Mucosa of rectum (tissue), 2 donors: ENCODE results near the gene TRIM58.

Experiments
- H3K27ac ChIP-seq, 2 donors: one replicate each; pipeline ENCODE4 v1.7.0; 2013; ENCODE audit warnings: inconsistent platforms in 2 of 2, low read depth in 2 of 2, low read length in 2 of 2
- H3K27me3 ChIP-seq, 2 donors: one replicate each; pipeline ENCODE4 v1.7.0; 2013; ENCODE audit warnings: low read length in 2 of 2; ENCODE audit not compliant: control insufficient read depth in 2 of 2, insufficient read depth in 2 of 2
- H3K36me3 ChIP-seq, 2 donors: one replicate each; pipeline ENCODE4 v1.7.0; 2013; ENCODE audit warnings: low read length in 2 of 2; ENCODE audit not compliant: control insufficient read depth in 2 of 2, insufficient read depth in 2 of 2
- H3K4me1 ChIP-seq, 2 donors: one replicate each; pipeline ENCODE4 v1.7.0; 2013; ENCODE audit warnings: low read length in 2 of 2, mild to moderate bottlenecking in 1 of 2; ENCODE audit not compliant: control insufficient read depth in 2 of 2, insufficient read depth in 2 of 2
- H3K4me3 ChIP-seq, 2 donors: one replicate each; pipeline ENCODE4 v1.7.0; 2013; ENCODE audit warnings: low read length in 2 of 2
- H3K9ac ChIP-seq, 2 donors: one replicate each; pipeline ENCODE4 v1.7.0; 2013; ENCODE audit warnings: low read length in 2 of 2, low read depth in 1 of 2, mild to moderate bottlenecking in 1 of 2
- H3K9me3 ChIP-seq, 2 donors: one replicate each; pipeline ENCODE4 v1.7.0; 2013; ENCODE audit warnings: low read length in 2 of 2; ENCODE audit not compliant: control insufficient read depth in 2 of 2
- donor health status: healthy.
- donor health status: Normal muscosa, but diverticular disease.

Gene TRIM58, protein sequence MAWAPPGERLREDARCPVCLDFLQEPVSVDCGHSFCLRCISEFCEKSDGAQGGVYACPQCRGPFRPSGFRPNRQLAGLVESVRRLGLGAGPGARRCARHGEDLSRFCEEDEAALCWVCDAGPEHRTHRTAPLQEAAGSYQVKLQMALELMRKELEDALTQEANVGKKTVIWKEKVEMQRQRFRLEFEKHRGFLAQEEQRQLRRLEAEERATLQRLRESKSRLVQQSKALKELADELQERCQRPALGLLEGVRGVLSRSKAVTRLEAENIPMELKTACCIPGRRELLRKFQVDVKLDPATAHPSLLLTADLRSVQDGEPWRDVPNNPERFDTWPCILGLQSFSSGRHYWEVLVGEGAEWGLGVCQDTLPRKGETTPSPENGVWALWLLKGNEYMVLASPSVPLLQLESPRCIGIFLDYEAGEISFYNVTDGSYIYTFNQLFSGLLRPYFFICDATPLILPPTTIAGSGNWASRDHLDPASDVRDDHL

DNA sequence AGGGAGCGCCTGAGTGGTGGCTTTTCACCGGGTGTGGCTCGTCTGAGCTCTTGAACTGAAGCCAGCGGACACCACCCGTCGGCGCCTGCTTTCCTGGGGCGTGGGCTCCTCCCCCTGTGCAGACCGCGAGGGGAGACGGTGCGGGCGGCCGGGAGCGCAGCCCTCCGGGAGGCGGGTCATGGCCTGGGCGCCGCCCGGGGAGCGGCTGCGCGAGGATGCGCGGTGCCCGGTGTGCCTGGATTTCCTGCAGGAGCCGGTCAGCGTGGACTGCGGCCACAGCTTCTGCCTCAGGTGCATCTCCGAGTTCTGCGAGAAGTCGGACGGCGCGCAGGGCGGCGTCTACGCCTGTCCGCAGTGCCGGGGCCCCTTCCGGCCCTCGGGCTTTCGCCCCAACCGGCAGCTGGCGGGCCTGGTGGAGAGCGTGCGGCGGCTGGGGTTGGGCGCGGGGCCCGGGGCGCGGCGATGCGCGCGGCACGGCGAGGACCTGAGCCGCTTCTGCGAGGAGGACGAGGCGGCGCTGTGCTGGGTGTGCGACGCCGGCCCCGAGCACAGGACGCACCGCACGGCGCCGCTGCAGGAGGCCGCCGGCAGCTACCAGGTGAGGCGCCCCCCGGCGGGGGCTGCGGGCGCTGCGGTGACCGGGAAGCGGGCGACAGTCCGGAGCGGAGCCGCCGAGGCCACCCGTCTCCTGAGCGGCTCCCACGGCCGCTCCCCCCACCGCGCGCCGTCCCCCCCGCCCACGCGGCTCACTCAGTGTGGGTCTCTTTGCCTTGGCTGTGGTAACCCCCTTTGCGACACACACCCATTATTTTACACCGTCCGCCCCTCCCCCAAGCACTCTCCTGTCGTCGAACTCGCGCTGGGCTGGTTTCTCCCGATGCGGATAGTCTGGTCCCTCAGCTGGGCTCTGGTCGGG, at the start of gene TRIM58:
TSS of gene TRIM58 (plus strand) at position 119 of the 916 bp plus-strand sequence. CDS start at position 179, 60 bp downstream.
- Histone ChIP-seq H3K9me3 (no peaks in the 10 kb centered on the region), H3K27me3 (no peaks in the 10 kb centered on the region), H3K27ac (peak within 1 kb of the TSS in 1 of 2 donors; percentile 22), H3K4me3 (peak within 1 kb of the TSS; percentile 46 to 62), H3K4me1 (no peaks in the 10 kb centered on the region), H3K36me3 (no peaks in the 10 kb centered on the region), H3K9ac (peak within 1 kb of the TSS in 1 of 2 donors; percentile 43)

DNA sequence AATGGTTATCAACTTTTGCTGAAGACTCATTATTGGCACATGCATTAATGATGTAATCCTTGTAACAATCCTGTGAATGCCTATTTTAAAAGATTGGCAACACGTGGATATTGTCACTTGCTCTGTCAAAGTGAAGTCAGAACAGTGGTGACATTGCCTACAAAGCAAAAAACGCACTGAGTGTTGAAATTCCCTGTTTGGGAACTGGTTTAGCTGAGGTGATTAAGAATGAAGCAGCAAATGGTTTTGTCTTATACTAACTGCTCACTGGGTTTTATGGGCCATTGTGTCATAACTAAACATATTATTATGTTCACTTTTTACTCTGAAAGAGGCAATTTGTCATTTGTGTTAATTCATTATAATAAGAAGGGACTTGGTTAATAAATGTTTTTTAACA, 44.4 kb upstream of the TRIM58 start:
- H3K27me3 ChIP-seq, result no peaks in the 10 kb centered on the region
- no peak overlapping the region for H3K9ac ChIP-seq
- H3K4me1 ChIP-seq, result no peaks in the 10 kb centered on the region
- no peak overlapping the region for H3K4me3 ChIP-seq
- H3K36me3 ChIP-seq, result no peaks in the 10 kb centered on the region
- H3K9me3 ChIP-seq, result no peaks in the 10 kb centered on the region
- H3K27ac ChIP-seq, result no peak overlapping the region

DNA sequence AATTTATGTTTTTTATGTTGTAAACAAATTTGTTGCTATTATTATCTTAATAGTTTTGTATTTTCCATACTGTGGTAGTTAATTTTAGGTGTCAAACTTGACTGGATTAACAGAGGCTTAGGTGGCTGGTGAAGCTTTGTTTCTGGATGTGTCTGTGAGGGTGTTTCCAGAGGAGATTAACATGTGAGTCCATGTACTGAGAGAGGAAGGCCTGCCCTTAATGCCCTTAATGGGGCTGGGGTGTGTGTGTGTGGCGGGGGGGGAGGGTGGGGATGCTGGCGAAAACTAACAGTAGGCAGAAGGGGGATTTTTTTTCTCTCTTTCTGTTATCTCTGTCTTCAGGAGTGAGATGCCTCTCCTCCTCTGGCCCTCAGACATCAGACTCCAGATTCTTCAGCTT, 34.9 kb upstream of the TRIM58 start:
- Histone ChIP-seq H3K4me3 (no peak overlapping the region), H3K27me3 (no peaks in the 10 kb centered on the region), H3K9me3 (no peaks in the 10 kb centered on the region), H3K27ac (no peak overlapping the region), H3K36me3 (no peaks in the 10 kb centered on the region), H3K9ac (no peak overlapping the region), H3K4me1 (no peaks in the 10 kb centered on the region)

DNA sequence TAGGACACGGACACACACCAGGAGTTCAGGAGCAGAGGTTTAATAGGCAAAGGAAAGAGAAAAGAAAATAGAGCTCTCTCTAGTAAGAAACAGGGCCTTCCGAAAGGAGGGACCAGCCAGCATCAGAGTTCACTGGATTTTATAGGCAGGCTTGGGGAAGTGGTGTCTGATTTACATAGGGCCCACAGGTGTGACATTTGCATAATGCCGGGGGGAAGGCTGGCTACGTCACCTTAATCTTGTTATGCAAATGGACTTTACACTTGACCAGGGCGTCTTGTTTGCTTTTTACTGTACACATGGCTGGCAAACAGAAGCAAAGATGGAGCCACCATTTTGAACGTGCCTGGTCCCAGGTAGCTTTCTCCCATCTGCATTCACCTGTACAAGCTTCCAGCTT, 33.0 kb upstream of the TRIM58 start, which contains the start of gene OR14A16:
TSS of gene OR14A16 (minus strand) at position 97 of the 400 bp plus-strand sequence. CDS start 8,390 bp downstream, outside the sequence.
- Histone ChIP-seq H3K9ac (no peak within 1 kb of the TSS), H3K27me3 (no peaks in the 10 kb centered on the region), H3K36me3 (no peaks in the 10 kb centered on the region), H3K27ac (no peak within 1 kb of the TSS), H3K4me1 (no peaks in the 10 kb centered on the region), H3K4me3 (no peak within 1 kb of the TSS), H3K9me3 (no peaks in the 10 kb centered on the region)

DNA sequence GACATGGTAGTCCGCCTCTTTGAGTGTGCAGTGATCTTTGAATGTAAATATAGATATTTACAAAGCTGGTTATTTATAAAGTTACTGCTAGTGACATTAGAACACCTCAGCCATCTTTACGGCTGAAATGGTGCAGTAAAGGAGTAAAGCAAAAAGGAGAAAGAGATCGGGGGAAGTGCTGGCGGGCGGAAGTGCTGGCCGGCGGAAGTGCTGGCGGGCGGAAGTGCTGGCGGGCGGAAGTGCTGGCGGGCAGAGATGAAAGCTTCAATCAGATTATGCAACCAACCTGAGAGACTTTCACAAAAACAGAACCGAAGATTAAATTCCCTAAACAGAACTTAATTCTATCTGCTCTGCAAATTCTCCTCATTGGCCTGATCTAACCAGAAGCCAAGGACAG, 31.6 kb upstream of the TRIM58 start:
- no peak overlapping the region for H3K4me3 ChIP-seq
- H3K27ac ChIP-seq, result no peak overlapping the region
- H3K9me3 ChIP-seq, result no peaks in the 10 kb centered on the region
- H3K36me3 ChIP-seq, result no peaks in the 10 kb centered on the region
- H3K27me3 ChIP-seq, result no peaks in the 10 kb centered on the region
- no peak overlapping the region for H3K9ac ChIP-seq
- H3K4me1 ChIP-seq, result no peaks in the 10 kb centered on the region

DNA sequence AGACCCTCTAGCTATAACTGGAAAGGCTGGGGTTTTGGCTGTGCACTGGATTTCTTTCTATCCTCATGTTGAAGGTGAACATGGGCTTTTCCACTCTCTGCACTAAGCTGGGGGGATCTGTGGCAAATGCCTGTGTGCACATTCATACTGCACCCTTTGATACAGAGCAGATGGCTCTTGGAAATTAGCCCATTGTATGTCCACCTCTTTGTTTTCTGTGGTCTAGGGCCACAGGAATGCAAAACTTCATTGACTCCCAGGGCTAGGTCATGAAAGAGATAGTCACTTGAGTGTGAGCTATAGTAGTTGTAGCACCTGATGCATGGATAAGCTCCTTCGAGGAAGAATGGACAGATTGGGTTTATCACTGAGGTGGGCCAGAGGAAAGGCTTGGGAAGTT, 27.3 kb upstream of the TRIM58 start:
- no peak overlapping the region for H3K9ac ChIP-seq
- H3K4me3 ChIP-seq, result no peak overlapping the region
- H3K9me3 ChIP-seq, result no peaks in the 10 kb centered on the region
- no peaks in the 10 kb centered on the region for H3K4me1 ChIP-seq
- no peaks in the 10 kb centered on the region for H3K27me3 ChIP-seq
- H3K36me3 ChIP-seq, result no peaks in the 10 kb centered on the region
- H3K27ac ChIP-seq, result no peak overlapping the region

DNA sequence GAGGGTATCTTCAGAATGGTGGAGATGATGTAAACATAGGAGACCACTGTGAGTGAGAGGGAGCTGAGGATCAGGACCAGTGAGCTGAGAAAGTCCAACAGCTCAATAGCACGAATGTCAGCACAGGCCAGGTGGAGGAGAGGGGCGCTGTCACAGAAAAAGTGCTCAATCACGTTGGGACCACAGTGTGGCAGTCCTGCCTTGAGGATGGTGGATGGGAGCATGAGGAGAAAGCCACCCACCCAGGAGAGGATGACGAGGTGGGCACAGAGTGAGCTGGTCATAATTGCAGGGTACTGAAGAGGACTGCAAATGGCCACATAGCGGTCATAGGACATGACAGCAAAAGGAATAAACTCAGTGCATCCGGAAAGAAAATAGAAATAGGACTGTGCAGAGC, 23.4 kb upstream of the TRIM58 start:
- no peaks in the 10 kb centered on the region for H3K36me3 ChIP-seq
- H3K4me1 ChIP-seq, result no peaks in the 10 kb centered on the region
- no peaks in the 10 kb centered on the region for H3K9me3 ChIP-seq
- H3K27me3 ChIP-seq, result no peaks in the 10 kb centered on the region
- no peak overlapping the region for H3K9ac ChIP-seq
- H3K27ac ChIP-seq, result no peak overlapping the region
- H3K4me3 ChIP-seq, result no peak overlapping the region

DNA sequence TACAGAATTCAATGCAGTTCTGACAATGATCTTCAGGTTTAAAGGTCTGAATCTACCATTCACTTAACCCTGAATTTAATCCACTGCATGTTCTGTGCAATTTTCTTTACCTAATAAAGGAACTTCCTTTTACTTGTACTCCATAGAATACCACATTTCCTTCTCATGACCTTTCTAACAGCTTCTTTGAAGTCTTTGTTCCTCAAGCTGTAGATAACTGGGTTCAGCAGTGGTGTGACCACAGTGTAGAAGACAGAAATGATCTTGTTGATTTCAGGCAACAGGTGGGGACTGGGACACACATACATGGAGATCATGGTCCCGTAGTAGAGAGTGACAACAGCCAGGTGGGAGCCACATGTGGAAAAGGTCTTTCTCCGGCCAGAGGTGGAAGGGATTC, 16.2 kb upstream of the TRIM58 start:
- Histone ChIP-seq H3K36me3 (no peaks in the 10 kb centered on the region), H3K9ac (no peak overlapping the region), H3K27ac (no peak overlapping the region), H3K9me3 (no peaks in the 10 kb centered on the region), H3K4me1 (no peaks in the 10 kb centered on the region), H3K27me3 (no peaks in the 10 kb centered on the region), H3K4me3 (no peak overlapping the region)

DNA sequence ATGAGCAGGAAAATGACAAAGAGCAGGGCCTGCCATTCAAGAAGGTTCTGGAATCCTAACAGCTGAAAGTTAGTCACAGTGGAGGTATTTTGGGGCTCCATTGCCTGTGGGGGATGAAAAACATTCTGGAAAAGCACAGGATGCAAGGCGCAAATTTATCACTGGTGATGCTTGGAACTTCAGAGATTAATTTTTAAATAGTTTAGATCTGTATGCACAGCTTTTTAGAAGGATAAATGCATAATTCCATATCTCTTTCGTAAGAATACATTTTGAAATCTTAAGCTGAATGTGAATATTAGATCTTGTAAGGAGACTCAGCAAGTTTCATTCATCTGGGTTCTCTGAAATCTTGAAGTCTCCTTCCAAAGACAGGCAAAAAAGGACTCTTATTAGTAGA, 15.2 kb upstream of the TRIM58 start, which contains the start of gene OR11L1:
TSS of gene OR11L1 (minus strand) at position 101 of the 400 bp plus-strand sequence. CDS start at position 101, 0 bp downstream.
- Histone ChIP-seq H3K27ac (no peak within 1 kb of the TSS), H3K4me1 (no peaks in the 10 kb centered on the region), H3K27me3 (no peaks in the 10 kb centered on the region), H3K9ac (no peak within 1 kb of the TSS), H3K36me3 (no peaks in the 10 kb centered on the region), H3K4me3 (no peak within 1 kb of the TSS), H3K9me3 (no peaks in the 10 kb centered on the region)

DNA sequence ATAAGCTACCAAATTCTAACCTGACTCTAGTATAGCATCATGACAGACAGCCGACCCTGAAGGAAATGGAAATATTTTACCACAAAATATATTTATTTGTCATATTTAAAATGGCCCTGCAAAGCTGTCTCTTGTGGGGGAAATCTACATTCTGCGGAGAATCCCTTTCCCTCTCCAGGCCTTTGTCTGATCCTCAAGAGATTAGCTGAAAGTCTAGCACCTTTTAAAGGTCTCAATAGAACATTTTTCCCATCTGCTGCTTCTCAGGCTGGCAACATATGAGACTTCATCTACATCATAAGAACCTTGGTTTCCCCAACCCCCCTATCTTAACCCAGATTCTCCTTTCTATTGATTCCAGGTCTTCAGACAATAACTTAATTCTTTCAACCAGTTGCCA, 13.6 kb upstream of the TRIM58 start:
- Histone ChIP-seq H3K27ac (no peak overlapping the region), H3K9ac (no peak overlapping the region), H3K4me1 (no peaks in the 10 kb centered on the region), H3K27me3 (no peaks in the 10 kb centered on the region), H3K9me3 (no peaks in the 10 kb centered on the region), H3K36me3 (no peaks in the 10 kb centered on the region), H3K4me3 (no peak overlapping the region)
